Measurements from ENCODE around the gene CEP83.

DNA sequence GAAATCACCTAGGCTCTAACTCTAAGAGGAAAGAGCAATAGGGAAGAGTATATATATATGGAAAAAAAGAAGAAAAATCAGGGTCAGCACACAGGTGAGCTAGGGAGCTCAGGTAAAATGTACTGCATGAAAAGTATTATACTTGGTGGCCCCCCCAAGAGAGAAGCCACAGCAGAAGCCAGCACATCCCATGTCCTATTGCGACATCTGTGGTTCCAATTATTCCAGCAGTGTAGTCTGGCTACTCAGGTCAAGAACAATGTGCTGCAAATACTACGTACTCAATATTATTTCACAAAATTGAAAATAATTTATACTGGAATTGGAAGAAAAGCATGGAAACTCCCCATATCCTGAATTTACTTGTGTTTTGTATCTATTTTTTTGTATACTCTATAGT lies 85.5 kb downstream of the CEP83 start:
- TF ChIP-seq RARB (CRISPR knock-in tag; IDR thresholded peaks at IDR 0.05) (no peak), ZNF70 (CRISPR knock-in tag; IDR thresholded peaks at IDR 0.05) (no peak)
